Duodenal mucosa (tissue), 2 donors: ENCODE measurements around the gene NFATC2.

Experiments
- H3K27ac ChIP-seq: one replicate; pipeline ENCODE4 v1.7.0; 2013; ENCODE audit warnings: low read depth, low read length
- H3K27me3 ChIP-seq, 2 donors: one replicate each; pipeline ENCODE4 v1.7.0; 2013; ENCODE audit warnings: low read length in 2 of 2, control low read depth in 1 of 2; ENCODE audit not compliant: insufficient read depth in 2 of 2, control insufficient read depth in 1 of 2
- H3K36me3 ChIP-seq, 2 donors: one replicate each; pipeline ENCODE4 v1.7.0; 2013; ENCODE audit warnings: low read length in 2 of 2, control low read depth in 1 of 2; ENCODE audit not compliant: insufficient read depth in 2 of 2, control insufficient read depth in 1 of 2
- H3K4me1 ChIP-seq, 2 donors: one replicate each; pipeline ENCODE4 v1.7.0; 2013; ENCODE audit warnings: low read length in 2 of 2, control low read depth in 1 of 2; ENCODE audit not compliant: insufficient read depth in 2 of 2, control insufficient read depth in 1 of 2
- H3K4me3 ChIP-seq, 2 donors: one replicate each; pipeline ENCODE4 v1.7.0; 2013; ENCODE audit warnings: low read length in 2 of 2, low read depth in 1 of 2
- H3K9ac ChIP-seq, 2 donors: one replicate each; pipeline ENCODE4 v1.7.0; 2013; ENCODE audit warnings: low read length in 2 of 2, low read depth in 1 of 2
- H3K9me3 ChIP-seq, 2 donors: one replicate each; pipeline ENCODE4 v1.7.0; 2013; ENCODE audit warnings: low read length in 2 of 2, control low read depth in 1 of 2; ENCODE audit not compliant: control insufficient read depth in 1 of 2

NFATC2 gene

GRCh38 chr20:51508780-51509179, 33.7 kb downstream of the NFATC2 start:
- H3K27me3 ChIP-seq = no peaks in the 10 kb centered on the region
- peaks cover 0 to 4% of the 10 kb centered on the region in 2 donors for H3K4me1 ChIP-seq
- H3K9ac ChIP-seq = no peak overlapping the region
- peaks cover 14 to 60% of the 10 kb centered on the region in 2 donors for H3K36me3 ChIP-seq
- no peak overlapping the region for H3K27ac ChIP-seq
- no peak overlapping the region for H3K4me3 ChIP-seq
- no peaks in the 10 kb centered on the region for H3K9me3 ChIP-seq

DNA sequence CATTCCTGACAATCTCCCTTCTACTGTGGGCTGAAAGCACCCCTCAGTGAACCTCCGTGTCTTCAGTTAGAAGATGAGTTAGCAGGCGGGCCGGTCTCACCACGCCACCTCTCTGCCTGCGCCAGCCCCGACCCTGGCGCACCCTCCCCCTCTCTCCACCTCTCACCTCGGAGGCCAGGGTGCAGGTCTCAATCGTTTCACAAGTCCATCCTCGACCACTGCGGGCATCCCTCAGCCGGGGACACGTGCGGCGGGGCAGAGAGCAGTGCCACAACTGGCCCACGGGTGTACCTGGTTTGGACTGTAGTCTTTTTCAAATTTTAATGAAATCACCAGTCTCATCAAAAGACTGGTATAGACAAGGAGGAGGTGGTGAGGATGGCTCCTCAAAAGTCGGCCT, 34.4 kb downstream of the NFATC2 start:
- H3K4me1 ChIP-seq = peaks cover 0 to 4% of the 10 kb centered on the region in 2 donors
- H3K27me3 ChIP-seq = no peaks in the 10 kb centered on the region
- H3K27ac ChIP-seq = no peak overlapping the region
- H3K4me3 ChIP-seq = no peak overlapping the region
- H3K9ac ChIP-seq = no peak overlapping the region
- H3K9me3 ChIP-seq = no peaks in the 10 kb centered on the region
- H3K36me3 ChIP-seq = peaks cover 14 to 57% of the 10 kb centered on the region in 2 donors

DNA sequence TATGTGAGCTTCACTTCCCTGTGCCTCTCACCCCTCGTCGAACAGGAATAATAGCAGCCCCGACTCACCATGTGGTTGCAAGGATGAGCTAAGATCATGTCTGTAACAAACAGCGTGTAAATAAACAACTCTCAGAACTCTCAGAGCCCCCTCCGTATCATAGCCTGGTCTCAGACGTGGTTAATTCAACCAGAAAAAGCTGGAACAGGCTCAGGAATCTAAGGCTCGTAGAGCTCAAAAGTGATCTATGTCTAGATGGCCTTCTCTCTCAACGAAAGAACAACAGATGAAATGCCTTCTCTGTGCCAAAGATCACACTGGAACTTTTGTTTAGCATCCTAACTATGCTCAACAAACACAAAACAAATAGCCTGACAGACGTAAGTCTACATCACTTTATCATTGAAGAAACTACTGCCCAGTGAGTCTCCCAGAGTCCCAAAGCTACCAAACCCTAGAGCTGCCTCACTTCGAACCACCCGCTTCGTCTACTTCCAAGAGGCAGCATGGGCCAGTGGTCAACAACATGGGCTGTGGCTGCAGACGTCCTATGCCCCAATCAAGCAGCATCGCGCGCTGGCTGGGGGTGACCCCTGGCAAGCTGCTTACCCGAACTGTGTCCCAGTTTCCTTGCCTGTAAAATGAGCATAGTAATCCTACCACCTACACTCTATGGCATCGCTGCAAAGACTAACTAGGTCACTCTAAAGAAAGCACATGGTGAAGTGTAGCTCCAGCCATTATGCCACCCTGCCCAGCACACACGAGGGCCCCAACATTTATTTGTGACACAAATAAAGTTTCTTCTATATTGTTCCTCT, 35.1 kb downstream of the NFATC2 start:
- Histone ChIP-seq H3K27ac (no peak overlapping the region), H3K4me1 (peaks cover 0 to 4% of the 10 kb centered on the region in 2 donors), H3K9me3 (no peaks in the 10 kb centered on the region), H3K36me3 (peaks cover 14 to 55% of the 10 kb centered on the region in 2 donors), H3K9ac (no peak overlapping the region), H3K4me3 (no peak overlapping the region), H3K27me3 (no peaks in the 10 kb centered on the region)

GRCh38 chr20:51506527-51507215, 35.8 kb downstream of the NFATC2 start:
- Histone ChIP-seq H3K27ac (no peak overlapping the region), H3K9ac (no peak overlapping the region), H3K9me3 (no peaks in the 10 kb centered on the region), H3K27me3 (no peaks in the 10 kb centered on the region), H3K4me1 (no peaks in the 10 kb centered on the region), H3K4me3 (no peak overlapping the region), H3K36me3 (peaks cover 9 to 48% of the 10 kb centered on the region in 2 donors)

DNA sequence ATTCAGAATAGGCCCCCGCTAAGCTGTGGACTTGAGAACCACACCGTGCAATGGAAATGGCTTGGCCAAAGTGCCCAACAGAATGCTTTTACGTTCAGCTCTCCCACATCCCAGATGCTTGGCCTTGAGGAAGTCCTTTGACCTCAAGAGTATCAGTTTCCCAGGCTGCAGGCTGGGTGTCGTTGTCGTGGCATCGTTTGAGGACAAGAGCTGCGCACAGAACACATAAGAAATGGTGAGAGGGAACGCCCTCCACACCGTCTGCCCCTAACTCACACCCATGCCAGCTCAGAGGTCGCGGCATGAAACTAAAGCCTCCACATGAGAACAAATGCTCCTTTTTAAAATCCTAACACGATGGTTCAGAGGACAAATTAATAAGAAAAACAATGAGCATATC, 37.0 kb downstream of the NFATC2 start:
- H3K27me3 ChIP-seq = no peaks in the 10 kb centered on the region
- no peaks in the 10 kb centered on the region for H3K9me3 ChIP-seq
- H3K36me3 ChIP-seq = peaks cover 5 to 42% of the 10 kb centered on the region in 2 donors
- H3K9ac ChIP-seq = no peak overlapping the region
- no peak overlapping the region for H3K27ac ChIP-seq
- H3K4me3 ChIP-seq = no peak overlapping the region
- no peaks in the 10 kb centered on the region for H3K4me1 ChIP-seq

GRCh38 chr20:51503376-51503775, 39.1 kb downstream of the NFATC2 start:
- no peak overlapping the region for H3K27ac ChIP-seq
- H3K4me3 ChIP-seq = no peak overlapping the region
- no peaks in the 10 kb centered on the region for H3K27me3 ChIP-seq
- H3K36me3 ChIP-seq = peaks cover 0 to 39% of the 10 kb centered on the region in 2 donors
- H3K9ac ChIP-seq = no peak overlapping the region
- H3K4me1 ChIP-seq = peaks cover 0 to 6% of the 10 kb centered on the region in 2 donors
- no peaks in the 10 kb centered on the region for H3K9me3 ChIP-seq

- H3K9ac ChIP-seq = no peak overlapping the region
- no peaks in the 10 kb centered on the region for H3K9me3 ChIP-seq
- no peak overlapping the region for H3K27ac ChIP-seq
- no peaks in the 10 kb centered on the region for H3K27me3 ChIP-seq
- H3K4me3 ChIP-seq = no peak overlapping the region
- H3K36me3 ChIP-seq = peaks cover 0 to 20% of the 10 kb centered on the region in 2 donors
- peaks cover 22 to 27% of the 10 kb centered on the region in 2 donors for H3K4me1 ChIP-seq
Observed at GRCh38 chr20:51500936-51501335, 41.6 kb downstream of the NFATC2 start.

DNA sequence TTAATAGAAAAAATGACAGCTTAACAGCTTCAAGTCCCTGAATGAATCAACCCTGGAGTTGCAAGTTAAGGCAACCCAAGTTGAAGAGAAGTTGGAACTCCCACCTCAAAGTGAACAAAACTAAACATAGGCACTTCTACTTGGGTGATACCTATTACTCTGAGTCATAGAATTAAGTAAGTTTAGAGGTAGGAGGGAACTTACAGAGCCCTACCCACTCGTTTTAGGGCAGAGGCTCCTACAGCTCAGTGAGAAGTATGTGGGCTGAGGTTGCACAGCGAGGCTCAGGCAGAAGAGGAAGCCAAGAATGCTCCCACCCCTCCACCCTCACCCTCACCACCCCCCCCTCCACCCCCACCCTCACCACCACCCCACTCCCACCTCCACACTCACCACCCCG, 42.2 kb downstream of the NFATC2 start:
- H3K4me1 ChIP-seq = peaks cover 22 to 32% of the 10 kb centered on the region in 2 donors

GRCh38 chr20:51498765-51499540, 43.6 kb downstream of the NFATC2 start:
- Histone ChIP-seq H3K36me3 (peaks cover 0 to 14% of the 10 kb centered on the region in 2 donors), H3K9ac (no peak overlapping the region), H3K9me3 (no peaks in the 10 kb centered on the region), H3K27me3 (no peaks in the 10 kb centered on the region), H3K27ac (no peak overlapping the region), H3K4me3 (no peak overlapping the region), H3K4me1 (peaks cover 22 to 39% of the 10 kb centered on the region in 2 donors)

More for the DNA sequence above, 42.2 kb downstream of the NFATC2 start:
- no peak overlapping the region for H3K9ac ChIP-seq
- no peaks in the 10 kb centered on the region for H3K27me3 ChIP-seq
- H3K9me3 ChIP-seq = no peaks in the 10 kb centered on the region
- H3K27ac ChIP-seq = no peak overlapping the region
- peaks cover 0 to 14% of the 10 kb centered on the region in 2 donors for H3K36me3 ChIP-seq
- H3K4me3 ChIP-seq = no peak overlapping the region
